ENCODE data around the gene LRGUK.

DNA sequence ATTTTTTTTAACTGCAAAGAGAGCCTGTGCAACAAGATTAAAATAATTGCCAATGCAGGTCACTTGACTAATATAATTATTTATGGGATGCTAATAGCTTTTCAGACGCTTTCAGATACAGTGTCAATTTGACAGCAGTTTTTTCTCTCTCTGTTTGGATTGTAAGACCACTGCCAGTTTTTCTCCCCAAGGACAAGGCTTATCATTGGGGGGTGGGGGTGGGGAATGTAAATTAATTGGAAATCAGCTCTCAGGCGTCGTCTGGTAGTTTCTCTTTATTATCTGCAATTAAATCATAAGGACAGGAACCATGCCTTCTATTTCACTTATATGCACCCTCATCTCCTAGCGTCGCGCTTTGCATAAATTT lies 559 bp upstream of the LRGUK start:
- TF ChIP-seq CTCF (conservative IDR thresholded peaks at IDR 0.05; ENCODE audit: low read depth, low read length), result no peak
- no peak for TF ChIP-seq EZH2 (IDR thresholded peaks at IDR 0.05; ENCODE audit: low read length, unreplicated experiment)
